H1 (cell line): Measurements from ENCODE around the gene RAD51D. TPM values are rescaled to one million over a fixed set of nuclear protein-coding genes. Genes with fewer than 3 reads are reported as not detected.

Experiments
- CTCF ChIA-PET: fragments of 300-600 bp; sonication (Branson Sonifier 250); formaldehyde crosslinking; loops from one replicate; lab custom pipeline; 2021; ENCODE audit not compliant: partially characterized antibody; lab: Charles Lee
- POLR2A ChIA-PET: fragments of 300-600 bp; sonication (Branson Sonifier 250); formaldehyde crosslinking; loops from one replicate; lab custom pipeline; 2021; ENCODE audit warnings: inconsistent platforms; ENCODE audit not compliant: partially characterized antibody; lab: Charles Lee
- DNase-seq, 2 experiments: peaks; one replicate each; pipeline versions ENCODE4 v3.0.0 to v3.0.0-alpha.2; 2010 to 2022; ENCODE audit warnings: low spot score in 2 of 2, low read depth in 1 of 2, mixed read lengths in 1 of 2
- FAIRE-seq: peaks from 2 replicates; lab custom pipeline; 2011; peaks lifted over from hg19 to GRCh38; lab: Jason Lieb, UNC
- H2AFZ ChIP-seq: 2 replicates; pipeline ENCODE4 v1.8.1; 2012; ENCODE audit warnings: low read length, inconsistent platforms
- H2AK5ac ChIP-seq: 2 replicates; pipeline ENCODE4 v1.6.1; 2013; ENCODE audit warnings: low read depth, low read length
- H2BK120ac ChIP-seq: replicated peaks from 2 replicates; pipeline ENCODE3; 2013; ENCODE audit warnings: low read depth, low read length, inconsistent platforms
- H2BK12ac ChIP-seq: 2 replicates; pipeline ENCODE4 v1.6.1; 2013; ENCODE audit warnings: low read depth, low read length
- H2BK15ac ChIP-seq: 2 replicates; pipeline ENCODE4 v1.6.1; 2013; ENCODE audit warnings: low read length
- H2BK20ac ChIP-seq: 2 replicates; pipeline ENCODE4 v1.6.1; 2013; ENCODE audit warnings: low read length
- H2BK5ac ChIP-seq: 2 replicates; pipeline ENCODE4 v1.6.1; 2013; ENCODE audit warnings: low read depth, low read length
- H3K14ac ChIP-seq: 2 replicates; pipeline ENCODE4 v1.6.1; 2013; ENCODE audit warnings: inconsistent platforms; ENCODE audit not compliant: insufficient read length
- H3K18ac ChIP-seq: 2 replicates; pipeline ENCODE4 v1.6.1; 2013; ENCODE audit warnings: low read length; ENCODE audit errors: extremely low read depth
- H3K23ac ChIP-seq: 2 replicates; pipeline ENCODE4 v1.6.1; 2013; ENCODE audit warnings: inconsistent platforms; ENCODE audit not compliant: insufficient read length
- H3K23me2 ChIP-seq: 2 replicates; pipeline ENCODE4 v1.6.1; 2013; ENCODE audit warnings: low read depth, low read length
- H3K27ac ChIP-seq: 2 replicates; pipeline ENCODE4 v1.6.1; 2011; ENCODE audit warnings: low read depth, low read length, inconsistent platforms
- H3K27me3 ChIP-seq, 4 experiments: replicated peaks in 1 of 4; 1 replicate in 1 of 4; 2 replicates in 3 of 4; pipeline versions ENCODE4 v1.6.1 to v1.8.1; 2011 to 2013; ENCODE audit warnings: low read length in 3 of 4, mild to moderate bottlenecking in 3 of 4, inconsistent platforms in 2 of 4, mixed read lengths in 2 of 4, moderate library complexity in 1 of 4; ENCODE audit not compliant: control insufficient read depth in 3 of 4, insufficient read depth in 3 of 4; ENCODE audit errors: extremely low read depth in 1 of 4
- H3K36me3 ChIP-seq, 4 experiments: 2 replicates each; pipeline versions ENCODE4 v1.6.1 to v1.8.1; 2011 to 2013; ENCODE audit warnings: mild to moderate bottlenecking in 4 of 4, low read length in 3 of 4, moderate library complexity in 2 of 4, control low read depth in 1 of 4, inconsistent platforms in 1 of 4; ENCODE audit not compliant: insufficient read depth in 4 of 4, control insufficient read depth in 2 of 4
- H3K4ac ChIP-seq: replicated peaks from 2 replicates; pipeline ENCODE3; 2013; ENCODE audit warnings: low read length, low read depth, mixed read lengths, inconsistent platforms; ENCODE audit not compliant: insufficient read length
- H3K4me1 ChIP-seq, 4 experiments: replicated peaks in 1 of 4; 1 replicate in 1 of 4; 2 replicates in 3 of 4; pipeline versions ENCODE4 v1.6.1 to v1.8.1; 2011 to 2013; ENCODE audit warnings: low read length in 3 of 4, inconsistent platforms in 2 of 4, mixed read lengths in 1 of 4; ENCODE audit not compliant: insufficient read depth in 4 of 4, control insufficient read depth in 3 of 4
- H3K4me2 ChIP-seq, 2 experiments: 2 replicates each; pipeline versions ENCODE4 v1.6.1 to v1.8.1; 2011 to 2013; ENCODE audit warnings: low read depth in 2 of 2, low read length in 2 of 2, control low read depth in 1 of 2, inconsistent platforms in 1 of 2, mild to moderate bottlenecking in 1 of 2; ENCODE audit not compliant: insufficient read depth in 1 of 2
- H3K4me3 ChIP-seq, 4 experiments: fragments of 200-600, 300-600 bp in 1 of 4; sonication (generic), shearing (Covaris generic), sonication (Bioruptor Twin) in 1 of 4; 2 replicates each; pipeline versions ENCODE4 v1.5.1 to v1.8.1; 2011 to 2016; ENCODE audit warnings: low read length in 4 of 4, low read depth in 3 of 4, control low read depth in 2 of 4, inconsistent platforms in 2 of 4, mild to moderate bottlenecking in 2 of 4, mixed read lengths in 1 of 4, moderate library complexity in 1 of 4; ENCODE audit not compliant: insufficient read depth in 2 of 4; ENCODE audit errors: extremely low read depth in 1 of 4
- H3K56ac ChIP-seq: replicated peaks from 2 replicates; pipeline ENCODE3; 2013; ENCODE audit warnings: low read depth, mild to moderate bottlenecking, mixed read lengths, low read length, inconsistent platforms; ENCODE audit not compliant: insufficient read length
- H3K79me1 ChIP-seq: 2 replicates; pipeline ENCODE4 v1.6.1; 2013; ENCODE audit warnings: low read depth, low read length, control low read depth
- H3K79me2 ChIP-seq, 2 experiments: 2 replicates each; pipeline versions ENCODE4 v1.6.1 to v1.8.1; 2012 to 2013; ENCODE audit warnings: low read length in 2 of 2, mild to moderate bottlenecking in 2 of 2, inconsistent platforms in 1 of 2; ENCODE audit not compliant: insufficient read depth in 2 of 2, control insufficient read depth in 1 of 2
- H3K9ac ChIP-seq, 4 experiments: replicated peaks in 1 of 4; 1 replicate in 1 of 4; 2 replicates in 3 of 4; pipeline versions ENCODE4 v1.6.1 to v1.8.1; 2011 to 2013; ENCODE audit warnings: low read depth in 3 of 4, low read length in 3 of 4, control low read depth in 2 of 4, mild to moderate bottlenecking in 2 of 4, moderate library complexity in 2 of 4, inconsistent platforms in 1 of 4; ENCODE audit errors: extremely low read depth in 1 of 4
- H3K9me3 ChIP-seq, 2 experiments: 2 replicates each; pipeline versions ENCODE4 v1.6.1 to v1.8.1; 2012 to 2013; ENCODE audit warnings: mild to moderate bottlenecking in 2 of 2, moderate library complexity in 2 of 2, control low read depth in 1 of 2, inconsistent platforms in 1 of 2, low read depth in 1 of 2, low read length in 1 of 2, mixed read lengths in 1 of 2; ENCODE audit not compliant: insufficient read depth in 2 of 2
- H4K20me1 ChIP-seq, 2 experiments: replicated peaks in 1 of 2; 2 replicates each; pipeline versions ENCODE3 to v1.8.1; 2011 to 2013; ENCODE audit warnings: inconsistent platforms in 2 of 2, low read length in 2 of 2, mild to moderate bottlenecking in 1 of 2; ENCODE audit not compliant: insufficient read depth in 2 of 2, control insufficient read depth in 1 of 2
- H4K5ac ChIP-seq: 2 replicates; pipeline ENCODE4 v1.6.1; 2013; ENCODE audit warnings: low read length, low read depth, mixed read lengths, inconsistent platforms; ENCODE audit not compliant: insufficient read length
- H4K8ac ChIP-seq: 2 replicates; pipeline ENCODE4 v1.8.0; 2013; ENCODE audit warnings: mild to moderate bottlenecking, moderate library complexity, low read length, inconsistent platforms; ENCODE audit not compliant: insufficient read depth; ENCODE audit errors: extremely low read depth
- H4K91ac ChIP-seq: replicated peaks from 2 replicates; pipeline ENCODE3; 2013; ENCODE audit warnings: low read length, mixed read lengths, inconsistent platforms; ENCODE audit not compliant: insufficient read length
- WGBS, 2 experiments: shearing (Covaris generic) in 1 of 2; methylation state at CpG; one replicate each; pipeline versions ENCODE4 v1.1.6 to v1.1.7; 2013 to 2015; ENCODE audit warnings: low lambda C conversion rate in 2 of 2, mixed read lengths in 2 of 2, inconsistent platforms in 1 of 2, low coverage in 1 of 2, missing lambda C conversion rate in 1 of 2; ENCODE audit not compliant: insufficient replicate concordance in 2 of 2, insufficient coverage in 1 of 2, insufficient read length in 1 of 2; ENCODE audit errors: extremely low coverage in 1 of 2, missing lambda C conversion rate in 1 of 2; 5-methylcytosine and 5-hydroxymethylcytosine counted together
- polyA plus RNA-seq, 7 experiments: library from polyadenylated mRNA; depleted of rRNA in 3 of 7; stranded (reverse) in 5 of 7; unstranded in 2 of 7; fragments of >200 nt in 5 of 7; fragments of 200-250 nt in 2 of 7; gene quantifications; 1 replicate in 5 of 7; 2 replicates in 1 of 7; 4 replicates in 1 of 7; pipeline versions ENCODE4 v1.2.1 to v1.2.3, GENCODE V29; 2011 to 2013; ENCODE audit warnings: missing spikeins in 2 of 7, mixed read lengths in 2 of 7
- total RNA-seq: library from RNA; stranded (reverse); fragmentation: NEBNext Ultra II Directional; extraction: Animal tissue kit (Norgen Biotek cat#: 25700); gene quantifications from 2 replicates; pipeline ENCODE4 v1.2.1, GENCODE V29; 2021

The RAD51D gene
- total and polyA plus RNA-seq, 2 of the 8 experiments (the other 6 are each of a cell fraction or from before 2014, with no cell fraction given) = 10.2 to 12.9 TPM

- CTCF ChIA-PET = interaction anchor here (0.9 kb wide), 1 partner anchor 18 kb away, joined by 3 read pairs; no protein-coding TSS in a partner anchor
These were observed 41.7 kb upstream of the RAD51D start for GRCh38 chr17:35161281-35161761.

More at GRCh38 chr17:35161281-35161761, 41.7 kb upstream of the RAD51D start:
- H3K14ac ChIP-seq = no peak overlapping the region
- H3K56ac ChIP-seq = no peak overlapping the region
- H4K8ac ChIP-seq = no peak overlapping the region
- no peak overlapping the region for H2BK20ac ChIP-seq
- 92% methylated on average over 3 of the region's 3 CpGs; no CpG with 5 or more reads in 1 of the 2 experiments for WGBS, 2 experiments
- H3K79me2 ChIP-seq = no peaks in the 10 kb centered on the region
- no peak overlapping the region for H2BK12ac ChIP-seq
- POLR2A ChIA-PET = no interaction called here
- H2BK120ac ChIP-seq = no peak overlapping the region
- no peaks in the 10 kb centered on the region for H3K9me3 ChIP-seq
- H3K4me1 ChIP-seq = no peaks in the 10 kb centered on the region
- H2BK15ac ChIP-seq = no peak overlapping the region
- H3K4ac ChIP-seq = no peak overlapping the region
- no peak overlapping the region for H4K5ac ChIP-seq
- H3K23ac ChIP-seq = no peak overlapping the region
- no peak overlapping the region for H3K18ac ChIP-seq
- no peak overlapping the region for H2AFZ ChIP-seq
- no peak overlapping the region for H4K91ac ChIP-seq
- H3K79me1 ChIP-seq = no peaks in the 10 kb centered on the region; the same call in 1 of the 2 replicates
- peaks cover 0 to 2% of the 10 kb centered on the region in 2 experiments for H4K20me1 ChIP-seq
- H2AK5ac ChIP-seq = no peak overlapping the region
- FAIRE-seq (no peak), DNase-seq (no peak)
- no peaks in the 10 kb centered on the region for H3K23me2 ChIP-seq
- no peaks in the 10 kb centered on the region for H3K36me3 ChIP-seq
- no peak overlapping the region for H3K4me2 ChIP-seq
- H3K9ac ChIP-seq = no peak overlapping the region
- no peaks in the 10 kb centered on the region for H3K27me3 ChIP-seq
- H2BK5ac ChIP-seq = no peak overlapping the region
- H3K4me3 ChIP-seq = no peak overlapping the region
- H3K27ac ChIP-seq = no peak overlapping the region
